Brain microvascular endothelial cell (primary cell): ENCODE measurements around the gene MPG.
A peak's percentile ranks its signal among the peaks of the same experiment; 100 is the strongest.

ENCODE experiments used
- DNase-seq: peaks from one replicate; pipeline ENCODE4 v3.0.0-alpha.2; 2020
- H3K27ac ChIP-seq: fragments of 250-450 bp; sonication (Bioruptor Pico); 2 replicates; pipeline ENCODE4 v1.5.1; 2020; ENCODE audit warnings: mild to moderate bottlenecking, moderate library complexity
- H3K27me3 ChIP-seq: fragments of 250-450 bp; sonication (Bioruptor Pico); replicated peaks from 2 replicates; pipeline ENCODE4 v1.5.1; 2020; ENCODE audit warnings: mild to moderate bottlenecking
- H3K36me3 ChIP-seq: fragments of 250-450 bp; sonication (Bioruptor Pico); replicated peaks from 2 replicates; pipeline ENCODE4 v1.5.1; 2020; ENCODE audit warnings: mild to moderate bottlenecking
- H3K4me3 ChIP-seq: 2 replicates; pipeline ENCODE4 v1.5.1; 2011; ENCODE audit warnings: low read depth, mild to moderate bottlenecking, control low read depth, low read length, moderate library complexity
- CTCF ChIP-seq: IDR thresholded peaks from 2 replicates; pipeline ENCODE4 v1.5.1; 2011; ENCODE audit warnings: low read depth, mild to moderate bottlenecking, moderate library complexity, low read length, control low read depth, inconsistent platforms; ENCODE audit errors: missing control alignments
- in situ Hi-C: cut with HindIII; loops from 2 replicates; pipeline ENCODE4 v1.10.0; 2017; ENCODE audit warnings: low sequenced_read_pairs, low pct_ligation_motif_present

MPG gene

GRCh38 chr16:67884-68789, 9.9 kb upstream of the MPG start:
- Histone ChIP-seq H3K27ac (no peak overlapping the region), H3K4me3 (no peak overlapping the region), H3K36me3 (peaks cover 12% of the 10 kb centered on the region), H3K27me3 (no peaks in the 10 kb centered on the region)
- no peak for TF ChIP-seq CTCF
- in situ Hi-C loops = no loop called here
- no peak for DNase-seq

- Histone ChIP-seq H3K27ac (no peak overlapping the region), H3K4me3 (no peak overlapping the region), H3K36me3 (peaks cover 3% of the 10 kb centered on the region), H3K27me3 (no peaks in the 10 kb centered on the region)
- in situ Hi-C loops = no loop called here
- TF ChIP-seq CTCF = no peak
- DNase-seq = no peak
Observed at GRCh38 chr16:69181-69580, 8.8 kb upstream of the MPG start.

DNA sequence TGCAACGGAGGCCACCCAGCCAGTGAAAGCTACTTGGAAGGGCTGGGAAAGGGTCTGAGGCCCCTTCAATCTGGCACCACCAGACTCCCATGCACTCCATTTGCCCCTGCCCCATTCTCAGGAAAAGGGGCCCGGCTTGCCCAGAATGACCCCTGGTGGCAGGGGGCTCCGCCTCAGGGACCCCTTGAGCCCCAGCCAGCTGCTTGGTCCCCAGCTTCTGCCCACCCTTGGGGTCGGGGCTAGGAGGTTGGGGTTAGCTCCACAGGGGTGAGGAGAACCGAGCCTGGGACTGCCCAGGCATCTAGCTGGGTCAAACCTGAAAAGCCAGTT, 6.8 kb upstream of the MPG start:
- H3K4me3 ChIP-seq = peak overlapping the region; percentile 75
- TF ChIP-seq CTCF = no peak
- in situ Hi-C loops = no loop called here
- DNase-seq = no peak
- H3K27ac ChIP-seq = no peak overlapping the region
- no peaks in the 10 kb centered on the region for H3K36me3 ChIP-seq
- H3K27me3 ChIP-seq = no peaks in the 10 kb centered on the region

DNA sequence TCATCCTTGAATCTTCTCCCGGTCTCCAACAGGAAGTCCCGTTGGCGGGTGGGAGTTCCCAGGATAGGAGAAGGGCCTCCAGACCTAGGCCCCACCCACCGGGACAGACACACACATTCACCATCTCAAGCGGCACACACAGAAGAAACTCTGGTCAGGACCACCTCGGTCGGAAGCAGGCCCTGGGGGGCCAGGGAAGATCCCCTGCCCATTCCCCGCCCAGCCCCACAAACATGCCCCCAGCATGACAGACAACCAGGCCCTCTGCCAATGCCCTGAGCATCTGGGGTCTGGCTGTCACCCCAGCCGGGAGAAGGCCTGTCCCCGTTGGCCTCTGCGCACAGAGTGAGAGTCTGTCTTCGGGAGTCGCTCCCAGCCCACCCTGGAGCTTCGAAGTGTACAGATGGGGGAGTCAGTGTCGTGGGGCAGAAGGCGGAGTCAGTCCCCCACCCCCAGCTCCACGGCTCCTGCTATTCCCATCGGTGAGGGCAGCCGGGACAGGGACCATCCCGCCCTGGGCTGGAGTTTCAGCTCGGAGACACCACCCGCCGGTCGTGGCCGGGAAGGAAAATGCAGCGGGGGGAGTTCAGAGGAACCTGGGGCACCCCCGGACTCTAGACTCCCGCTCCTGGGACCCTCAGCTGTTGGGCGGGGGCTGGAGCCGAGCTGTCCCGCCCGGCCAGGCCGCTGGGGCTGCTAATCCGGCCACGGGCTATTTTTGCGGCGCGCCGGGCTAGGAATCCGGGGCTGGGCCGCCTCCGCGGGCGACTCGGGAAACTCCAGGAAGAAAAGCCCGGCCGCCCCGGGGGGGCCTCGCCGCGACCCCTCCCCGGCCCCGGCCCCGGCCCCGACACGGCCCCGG, 6.3 kb upstream of the MPG start:
- Histone ChIP-seq H3K27ac (peak overlapping the region; percentile 50), H3K36me3 (no peaks in the 10 kb centered on the region), H3K4me3 (peak overlapping the region; percentile 75), H3K27me3 (no peaks in the 10 kb centered on the region)
- peak; percentile 54 for DNase-seq
- in situ Hi-C loops = no loop called here
- TF ChIP-seq CTCF = no peak

DNA sequence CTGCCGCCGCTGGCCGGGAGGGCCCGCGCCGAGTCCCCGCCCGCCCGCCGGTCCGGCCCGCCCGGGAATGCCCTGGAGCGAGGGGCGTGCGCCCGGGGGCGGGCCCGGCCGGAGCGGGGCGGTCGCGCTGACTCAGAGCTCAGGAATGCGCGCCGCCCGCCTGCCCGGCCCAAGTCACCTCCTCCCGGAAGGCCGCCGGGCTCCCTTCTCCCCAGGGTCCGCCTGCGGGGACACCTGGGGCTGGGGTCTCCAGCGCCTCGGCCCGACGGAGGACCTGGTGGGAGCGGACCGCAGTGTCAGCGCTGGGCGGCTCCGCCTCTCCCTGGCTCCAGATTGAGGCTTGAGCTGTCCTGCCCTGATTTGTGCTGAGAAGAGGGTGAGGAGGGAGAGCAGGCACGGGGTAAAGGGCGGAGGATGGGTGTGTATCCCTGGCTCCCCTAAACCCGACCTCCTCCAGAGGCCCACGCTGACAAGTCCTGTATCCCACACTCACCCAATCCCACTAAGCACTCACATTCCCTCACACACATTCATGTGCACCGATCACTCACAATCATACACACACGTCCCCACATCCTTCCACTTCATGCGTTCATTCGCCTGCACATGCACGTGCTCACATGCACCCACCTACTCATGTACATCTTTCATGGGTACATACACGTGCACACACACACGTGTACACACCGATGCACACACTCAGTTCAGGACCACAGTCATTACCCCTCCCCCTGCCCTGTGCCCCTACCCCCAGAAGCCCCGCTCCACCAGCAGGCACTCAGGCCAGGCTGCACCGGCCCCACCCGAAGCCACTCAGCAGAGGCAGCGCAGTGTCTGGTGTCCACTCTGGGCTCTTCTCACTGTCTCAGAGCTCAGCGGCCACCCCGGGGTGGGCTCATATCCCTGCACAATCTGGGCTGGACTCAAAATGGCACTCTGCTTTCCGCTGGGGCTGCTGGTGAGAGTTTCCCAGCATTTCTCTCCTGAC, 5.2 kb upstream of the MPG start, which contains the start of gene RHBDF1:
Gene RHBDF1, minus strand, starts transcription at position 71 of the 988 bp plus-strand sequence. CDS start 7,616 bp downstream, outside the sequence.
- TF ChIP-seq CTCF = no peak

More for the DNA sequence above, 5.2 kb upstream of the MPG start, which contains the start of gene RHBDF1:
- no peaks in the 10 kb centered on the region for H3K36me3 ChIP-seq
- H3K27ac ChIP-seq = peak within 1 kb of the TSS; percentile 50
- no peaks in the 10 kb centered on the region for H3K27me3 ChIP-seq
- in situ Hi-C loops = no loop called here
- peak within 1 kb of the TSS; percentile 75 for H3K4me3 ChIP-seq
- DNase-seq = no peak
